Stimulated activated CD4-positive, alpha-beta T cell treated with anti-CD3 and anti-CD28 coated beads, Interleukin-4, amount 100 ng/mL, for 48 hours (primary cell): ENCODE results near the gene ASRGL1.

ENCODE experiments used
- DNase-seq, 2 donors: peaks; one replicate each; pipeline ENCODE4 v3.0.0-alpha.2; 2020; ENCODE audit warnings: low read depth in 2 of 2

The ASRGL1 gene

DNA sequence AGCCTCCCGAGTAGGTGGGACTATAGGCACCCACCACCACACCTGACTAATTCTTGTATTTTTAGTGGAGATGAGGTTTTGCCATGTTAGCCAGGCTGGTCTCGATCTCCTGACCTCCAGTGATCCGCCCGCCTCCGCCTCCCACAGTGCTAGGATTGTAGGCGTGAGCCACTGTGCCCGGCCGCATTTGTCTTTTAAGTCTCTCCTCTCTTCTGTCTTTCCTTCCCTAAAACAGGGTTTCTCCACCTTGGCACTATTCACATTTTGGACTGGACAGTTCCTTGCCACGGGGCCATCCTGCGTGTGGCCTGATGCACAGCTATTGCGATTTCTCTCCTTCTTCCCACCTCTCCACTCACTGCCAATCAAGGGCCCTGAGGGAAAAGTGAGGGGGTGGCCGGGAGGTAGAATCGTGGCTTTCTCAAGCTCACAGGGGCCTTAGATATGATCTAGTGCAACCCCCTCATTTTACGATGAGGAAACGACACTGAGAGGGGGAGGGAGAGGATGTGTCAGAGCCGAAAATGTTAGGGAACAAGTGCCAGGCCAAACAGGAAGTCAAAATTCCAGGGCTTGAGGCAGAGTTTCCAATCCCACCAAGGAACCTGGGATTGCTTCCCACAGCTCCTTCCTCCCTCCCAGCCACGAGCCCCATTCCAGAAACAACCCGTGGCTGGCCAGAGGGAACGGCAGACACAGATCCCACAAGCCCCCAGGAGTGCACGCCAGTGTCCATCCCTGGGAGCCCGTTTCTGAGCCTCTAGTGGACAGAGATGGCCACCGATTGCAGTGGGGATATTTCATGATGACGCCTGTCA is 102.7 kb downstream of the ASRGL1 start:
- DNase-seq: no peak
